HEK293 (cell line): ENCODE data around the gene CACNA2D3.

Source experiments
- PRDM1 ChIP-seq: fragments of 450-650 bp; formaldehyde crosslinking; IDR thresholded peaks from 2 replicates; pipeline ENCODE4; 2016; ENCODE audit warnings: missing biosample characterization, missing genetic modification characterization
- ZNF132 ChIP-seq: fragments of 450-650 bp; formaldehyde crosslinking; IDR thresholded peaks from 2 replicates; pipeline ENCODE4 v1.5.1; 2017; ENCODE audit warnings: missing biosample characterization, missing genetic modification characterization, borderline replicate concordance
- ZNF266 ChIP-seq: fragments of 450-650 bp; formaldehyde crosslinking; IDR thresholded peaks from 2 replicates; pipeline ENCODE4 v1.5.1; 2016; ENCODE audit warnings: missing biosample characterization, missing genetic modification characterization, low read depth
- ZNF530 ChIP-seq: fragments of 450-650 bp; formaldehyde crosslinking; IDR thresholded peaks from 2 replicates; pipeline ENCODE4 v1.5.1; 2016; ENCODE audit warnings: low read depth, missing biosample characterization, missing genetic modification characterization
- ZNF623 ChIP-seq: fragments of 450-650 bp; formaldehyde crosslinking; IDR thresholded peaks from 2 replicates; pipeline ENCODE4 v1.5.1; 2016; ENCODE audit warnings: missing biosample characterization, missing genetic modification characterization
- ZNF830 ChIP-seq: fragments of 450-650 bp; IDR thresholded peaks from 2 replicates; pipeline ENCODE4 v1.5.0; 2018; ENCODE audit warnings: missing biosample characterization, missing genetic modification characterization, low read depth, mild to moderate bottlenecking, moderate library complexity
- TF ChIP-seq, protein P1 (sequence below): fragments of 450-650 bp; formaldehyde crosslinking; IDR thresholded peaks from 2 replicates; pipeline ENCODE4 v1.5.1; 2016; ENCODE audit warnings: missing biosample characterization, missing genetic modification characterization

DNA sequence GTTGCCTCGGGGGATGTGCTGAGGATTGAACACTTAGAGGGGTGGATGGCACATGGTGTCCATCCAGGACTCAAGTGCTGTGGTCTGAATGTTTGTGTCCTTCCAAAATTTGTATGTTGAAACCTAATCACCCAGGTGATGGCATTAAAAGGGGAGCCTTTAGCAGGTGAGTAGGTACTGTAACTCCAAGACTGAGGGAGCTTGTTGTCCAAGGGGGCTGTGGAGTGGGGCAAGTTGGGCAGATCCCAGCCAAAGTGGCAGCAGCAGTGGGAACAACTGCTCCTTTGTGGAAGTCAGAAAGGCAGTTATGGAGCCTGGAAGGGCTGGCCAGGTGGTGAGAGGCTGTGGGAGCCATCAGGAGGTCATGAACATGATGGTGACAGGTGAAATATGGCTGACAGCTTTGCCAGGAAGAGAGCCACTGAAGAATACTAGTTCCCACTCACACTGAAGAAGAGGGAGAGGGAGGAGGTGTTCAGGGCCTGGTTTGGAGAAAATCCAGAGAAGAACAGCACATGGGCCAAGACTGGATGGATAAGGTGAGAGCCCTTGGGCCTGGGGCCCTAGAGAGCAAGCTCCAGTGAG lies 385.6 kb downstream of the CACNA2D3 start:
- TF ChIP-seq ZNF530: no peak
- TF ChIP-seq, protein P1, sequence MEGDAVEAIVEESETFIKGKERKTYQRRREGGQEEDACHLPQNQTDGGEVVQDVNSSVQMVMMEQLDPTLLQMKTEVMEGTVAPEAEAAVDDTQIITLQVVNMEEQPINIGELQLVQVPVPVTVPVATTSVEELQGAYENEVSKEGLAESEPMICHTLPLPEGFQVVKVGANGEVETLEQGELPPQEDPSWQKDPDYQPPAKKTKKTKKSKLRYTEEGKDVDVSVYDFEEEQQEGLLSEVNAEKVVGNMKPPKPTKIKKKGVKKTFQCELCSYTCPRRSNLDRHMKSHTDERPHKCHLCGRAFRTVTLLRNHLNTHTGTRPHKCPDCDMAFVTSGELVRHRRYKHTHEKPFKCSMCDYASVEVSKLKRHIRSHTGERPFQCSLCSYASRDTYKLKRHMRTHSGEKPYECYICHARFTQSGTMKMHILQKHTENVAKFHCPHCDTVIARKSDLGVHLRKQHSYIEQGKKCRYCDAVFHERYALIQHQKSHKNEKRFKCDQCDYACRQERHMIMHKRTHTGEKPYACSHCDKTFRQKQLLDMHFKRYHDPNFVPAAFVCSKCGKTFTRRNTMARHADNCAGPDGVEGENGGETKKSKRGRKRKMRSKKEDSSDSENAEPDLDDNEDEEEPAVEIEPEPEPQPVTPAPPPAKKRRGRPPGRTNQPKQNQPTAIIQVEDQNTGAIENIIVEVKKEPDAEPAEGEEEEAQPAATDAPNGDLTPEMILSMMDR (tag by site-specific recombination): no peak
- TF ChIP-seq ZNF623 (tag by site-specific recombination): no peak
- TF ChIP-seq ZNF830: no peak
- no peak for TF ChIP-seq ZNF132 (tag by site-specific recombination)
- no peak for TF ChIP-seq PRDM1 (tag by site-specific recombination)
- TF ChIP-seq ZNF266 (tag by site-specific recombination): no peak
